Activated T-cell treated with anti-CD3 and anti-CD28 coated beads, Interleukin-2, amount 50 U/mL, for 1 hour (primary cell): Measurements from ENCODE around the gene NDC1.
"Not testable (repeated sequence)": the region's sequence is repeated elsewhere in the genome, so short reads cannot be mapped to it uniquely, and the experiment has no call there.

Experiments used
- DNase-seq: peaks from one replicate; pipeline ENCODE4 v3.0.0-alpha.2; 2020

Gene NDC1

GRCh38 chr1:53822931-53823330 lies 15.2 kb downstream of the NDC1 start:
- DNase-seq, result no peak

- DNase-seq, result no peak
Measured at GRCh38 chr1:53821380-53821779, 16.7 kb downstream of the NDC1 start.

- no peak for DNase-seq
Measured at GRCh38 chr1:53819387-53819786, 18.7 kb downstream of the NDC1 start.

- DNase-seq, result not testable (repeated sequence)
Measured at GRCh38 chr1:53816584-53816983, 21.5 kb downstream of the NDC1 start.

GRCh38 chr1:53815484-53815883 lies 22.6 kb downstream of the NDC1 start:
- not testable (repeated sequence) for DNase-seq

GRCh38 chr1:53811414-53811851 lies 26.7 kb downstream of the NDC1 start:
- DNase-seq, result no peak

GRCh38 chr1:53810497-53810896 lies 27.6 kb downstream of the NDC1 start:
- DNase-seq, result no peak

GRCh38 chr1:53810007-53810406 lies 28.1 kb downstream of the NDC1 start:
- no peak for DNase-seq

GRCh38 chr1:53807916-53808315 lies 30.2 kb downstream of the NDC1 start:
- DNase-seq, result no peak

- DNase-seq, result no peak
Measured at GRCh38 chr1:53804791-53805505, 33.1 kb downstream of the NDC1 start.

- no peak for DNase-seq
Measured at GRCh38 chr1:53804181-53804580, 33.9 kb downstream of the NDC1 start.

GRCh38 chr1:53800621-53801020 lies 37.5 kb downstream of the NDC1 start:
- DNase-seq, result no peak

- DNase-seq, result no peak
Measured at GRCh38 chr1:53799141-53799540, 39.0 kb downstream of the NDC1 start.

- DNase-seq, result no peak
Measured at GRCh38 chr1:53792806-53793205, 45.3 kb downstream of the NDC1 start.

GRCh38 chr1:53787655-53788054 lies 50.4 kb downstream of the NDC1 start:
- DNase-seq, result no peak

GRCh38 chr1:53783056-53783455 lies 55.0 kb downstream of the NDC1 start:
- DNase-seq, result no peak

- DNase-seq, result no peak
Measured at GRCh38 chr1:53781654-53782053, 56.4 kb downstream of the NDC1 start.

- DNase-seq, result no peak
Measured at GRCh38 chr1:53777272-53777671, 60.8 kb downstream of the NDC1 start.

GRCh38 chr1:53771648-53772047 lies 66.4 kb downstream of the NDC1 start:
- DNase-seq, result no peak

GRCh38 chr1:53769780-53770179 lies 68.3 kb downstream of the NDC1 start:
- DNase-seq, result no peak

GRCh38 chr1:53769184-53769583 lies 68.9 kb downstream of the NDC1 start:
- no peak for DNase-seq

- no peak for DNase-seq
Measured at GRCh38 chr1:53766831-53767405, 71.2 kb downstream of the NDC1 start.

- no peak for DNase-seq
Measured at GRCh38 chr1:53766194-53766742, 71.8 kb downstream of the NDC1 start.

- DNase-seq, result no peak
Measured at GRCh38 chr1:53765657-53766056, 72.4 kb downstream of the NDC1 start.

- DNase-seq, result no peak
Measured at GRCh38 chr1:53763911-53764310, 74.2 kb downstream of the NDC1 start.
